Stimulated activated CD8-positive, alpha-beta memory T cell treated with anti-CD3 and anti-CD28 coated beads, Interleukin-15, amount 100 ng/mL, for 4 hours (primary cell): ENCODE measurements around the gene AMPH.
A peak's percentile ranks its signal among the peaks of the same experiment; 100 is the strongest.

Source experiments
- DNase-seq, 2 donors: peaks; one replicate each; pipeline ENCODE4 v3.0.0-alpha.2; 2020; ENCODE audit warnings: low read depth in 2 of 2

AMPH gene

DNA sequence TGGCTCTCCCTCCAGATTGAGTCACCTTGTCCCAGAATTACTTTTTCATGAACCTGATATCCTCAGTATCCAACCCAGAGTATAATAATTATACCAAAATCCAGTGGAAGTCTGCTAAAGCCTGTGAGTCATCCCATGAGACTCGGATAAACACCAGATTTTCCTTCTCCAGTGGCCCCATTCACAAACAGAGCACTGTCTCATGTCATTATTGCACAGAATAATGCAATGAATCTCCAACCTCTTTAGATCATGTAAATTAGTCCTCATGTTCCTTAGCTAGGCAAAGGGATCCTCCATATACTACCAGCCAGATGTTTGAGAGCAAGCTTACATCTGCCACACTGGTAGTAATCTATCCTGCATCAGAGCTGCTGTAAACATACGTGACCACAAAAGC is 89.0 kb downstream of the AMPH start:
- no peak for DNase-seq

DNA sequence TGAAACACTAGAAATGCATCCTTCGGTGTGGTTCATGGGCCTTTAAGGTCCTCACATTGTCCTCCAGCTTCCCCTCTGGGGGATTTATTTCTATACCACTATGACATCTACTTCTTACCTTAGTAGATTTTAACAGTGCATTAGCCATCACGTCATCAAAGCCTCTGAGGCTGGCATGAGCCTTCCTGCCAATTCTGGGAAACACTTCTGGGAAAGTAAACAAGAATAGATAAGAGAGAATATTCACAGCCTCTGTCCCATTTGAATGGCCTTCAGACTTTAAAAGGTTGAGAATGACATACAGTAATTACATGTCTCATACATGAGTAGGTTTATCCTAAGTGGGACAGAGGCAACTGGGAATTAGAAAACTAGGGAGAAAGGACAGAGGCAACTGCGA is 89.7 kb downstream of the AMPH start:
- no peak for DNase-seq

DNA sequence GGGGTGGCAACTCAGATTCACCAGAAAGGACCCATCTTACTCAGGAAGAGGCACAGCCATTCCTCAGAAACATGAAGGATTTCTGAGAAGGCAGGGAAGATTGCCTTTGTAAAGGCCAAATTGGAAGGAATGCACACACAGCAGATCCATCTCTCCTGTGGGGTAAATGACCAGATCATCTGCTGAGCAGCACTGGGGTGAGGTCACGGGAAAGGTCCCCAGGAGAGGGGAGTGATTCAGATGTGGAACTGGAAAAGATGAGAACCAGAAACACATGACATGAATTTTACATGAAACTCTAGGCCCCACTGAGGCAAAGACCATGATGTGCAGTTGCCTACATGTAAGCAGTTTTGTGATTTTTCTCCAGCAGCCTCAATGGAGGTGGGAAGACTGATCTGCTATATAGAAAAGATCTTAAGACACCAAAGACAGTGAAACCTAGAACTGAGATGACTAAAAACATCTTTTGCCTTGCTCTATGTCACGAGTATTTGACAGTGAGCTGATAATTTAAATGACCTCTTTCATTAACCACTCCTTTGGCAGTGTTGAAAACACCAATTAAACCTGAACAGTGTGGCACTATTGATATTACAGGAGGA is 91.6 kb downstream of the AMPH start:
- no peak for DNase-seq

DNA sequence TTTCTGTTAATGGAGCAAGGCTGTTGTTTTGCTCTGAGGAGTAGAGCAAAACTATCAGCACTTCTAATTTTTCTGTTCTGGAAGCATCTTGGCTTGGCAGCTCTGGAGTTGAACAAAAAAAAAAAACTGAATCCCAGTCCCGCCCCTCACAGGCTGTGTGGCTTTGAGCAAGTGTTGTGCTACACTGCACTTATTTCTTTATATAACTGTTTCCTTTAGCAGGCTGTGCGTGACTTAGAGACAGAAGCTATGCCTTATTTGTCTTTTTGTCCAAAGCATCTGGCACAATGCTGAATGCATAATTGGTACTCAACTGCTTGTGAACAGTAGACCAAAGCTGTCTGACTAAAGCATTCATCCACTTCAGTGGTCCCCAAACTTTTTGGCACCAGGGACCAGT is 96.1 kb downstream of the AMPH start:
- DNase-seq, result no peak

DNA sequence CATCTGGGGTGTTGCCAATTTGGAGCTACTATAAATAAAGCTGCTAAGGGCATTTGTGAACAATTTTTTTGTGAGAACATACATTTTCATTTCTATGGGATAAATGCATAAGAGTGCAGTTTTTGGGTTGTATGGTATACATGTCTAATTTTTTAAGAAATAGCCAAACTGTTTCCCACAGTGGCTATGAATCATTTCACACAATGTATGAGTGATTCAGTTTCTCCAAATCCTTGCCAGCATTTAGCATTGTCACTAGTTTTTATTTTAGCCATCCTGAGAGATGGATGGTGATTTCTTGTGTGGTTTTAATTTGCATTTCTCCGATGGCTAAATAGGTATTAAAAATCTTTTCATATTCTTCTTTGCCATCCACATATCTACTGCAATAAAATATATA is 105.3 kb downstream of the AMPH start:
- no peak for DNase-seq

DNA sequence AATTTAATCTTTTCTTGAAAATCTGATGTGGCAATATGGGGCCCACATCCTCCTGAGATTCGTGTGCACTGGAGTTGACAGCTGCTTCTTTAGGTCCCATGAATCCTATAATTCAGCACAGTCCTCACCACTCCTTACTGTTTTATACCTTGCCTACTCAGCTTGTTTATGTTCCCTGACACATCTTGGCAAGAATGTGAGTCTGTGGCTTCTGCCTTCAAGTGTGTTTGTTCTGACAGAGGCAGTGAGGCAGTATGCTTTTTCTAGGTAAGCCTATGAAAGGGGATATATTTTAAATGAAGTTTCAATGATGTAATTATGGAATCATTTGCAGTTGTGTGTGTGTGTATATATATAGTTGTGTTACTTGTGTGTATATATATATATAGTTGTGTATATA is 106.4 kb downstream of the AMPH start:
- no peak for DNase-seq

DNA sequence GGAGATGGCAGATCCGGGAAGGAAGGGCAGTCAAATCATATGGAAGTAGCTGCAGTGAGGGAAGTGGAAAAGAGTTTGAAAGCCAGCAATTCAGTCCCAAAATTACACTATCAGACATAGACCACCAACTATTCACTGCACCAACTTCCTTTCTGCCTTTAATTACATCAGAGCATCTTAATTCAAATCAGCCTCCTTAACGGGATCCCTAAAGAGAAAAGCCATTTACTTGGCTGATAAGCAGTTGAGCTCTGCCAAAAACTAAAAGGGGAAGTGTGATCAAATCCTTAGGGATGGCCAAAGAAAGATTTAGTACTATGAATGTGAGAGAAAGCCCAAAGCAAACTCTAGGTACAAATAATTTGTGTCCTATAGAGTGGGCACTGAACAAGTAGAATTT is 110.4 kb downstream of the AMPH start:
- DNase-seq, result no peak

DNA sequence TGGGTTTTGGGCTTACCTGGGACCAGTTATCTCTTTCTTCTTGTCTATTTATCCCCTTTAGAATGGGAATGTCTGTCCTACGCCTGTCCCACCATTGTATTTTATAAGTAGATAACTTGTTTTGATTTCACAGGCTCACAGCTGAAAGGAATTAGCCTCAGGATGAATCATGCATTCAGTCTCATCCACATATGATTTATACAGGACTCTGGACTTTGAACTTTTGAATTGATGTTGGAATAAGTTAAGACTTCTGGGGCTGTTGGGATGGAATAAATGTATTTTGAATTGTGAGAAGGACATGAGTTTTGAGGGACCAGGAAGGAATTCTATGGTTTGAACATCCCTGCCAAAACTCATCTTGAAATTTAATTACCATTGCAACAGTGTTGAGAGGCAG is 112.6 kb downstream of the AMPH start:
- no peak for DNase-seq

DNA sequence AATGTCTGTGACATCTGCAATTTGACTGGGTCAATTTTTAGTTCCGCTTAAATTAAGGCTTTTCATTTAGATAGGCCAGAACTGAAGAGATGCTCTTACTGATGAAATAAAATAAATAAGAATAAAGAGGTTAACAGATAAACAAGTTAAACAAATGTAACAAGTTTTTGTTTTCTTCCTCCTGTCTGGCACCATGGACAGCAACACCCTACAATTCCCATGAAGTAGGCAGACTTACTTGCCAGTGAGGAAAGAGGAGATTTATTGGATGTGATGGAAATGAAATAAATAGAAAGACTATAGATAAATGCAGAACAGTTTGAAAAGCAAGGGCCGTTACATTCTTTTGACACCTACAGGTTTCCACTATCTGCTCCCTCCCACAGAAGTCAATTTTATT is 118.5 kb downstream of the AMPH start:
- DNase-seq, result no peak

DNA sequence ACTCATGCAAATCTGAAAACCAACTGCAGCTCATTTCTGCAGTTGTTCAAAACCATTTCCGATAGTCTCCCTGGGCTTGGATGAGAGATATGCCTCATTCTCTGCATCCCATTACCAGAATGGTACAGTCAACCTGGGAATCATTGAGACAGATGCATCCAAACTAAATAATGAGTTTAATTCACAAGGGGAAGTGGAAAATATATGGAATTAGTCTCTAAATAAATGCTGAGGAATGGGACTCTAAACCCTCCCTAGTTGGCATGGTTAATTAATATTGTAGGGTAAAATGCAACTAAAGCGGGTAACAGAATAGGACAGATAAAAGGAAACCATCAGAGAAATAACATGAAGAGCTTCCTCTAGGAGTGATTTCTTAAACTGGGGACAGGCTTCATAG is 118.9 kb downstream of the AMPH start:
- DNase-seq, result no peak

DNA sequence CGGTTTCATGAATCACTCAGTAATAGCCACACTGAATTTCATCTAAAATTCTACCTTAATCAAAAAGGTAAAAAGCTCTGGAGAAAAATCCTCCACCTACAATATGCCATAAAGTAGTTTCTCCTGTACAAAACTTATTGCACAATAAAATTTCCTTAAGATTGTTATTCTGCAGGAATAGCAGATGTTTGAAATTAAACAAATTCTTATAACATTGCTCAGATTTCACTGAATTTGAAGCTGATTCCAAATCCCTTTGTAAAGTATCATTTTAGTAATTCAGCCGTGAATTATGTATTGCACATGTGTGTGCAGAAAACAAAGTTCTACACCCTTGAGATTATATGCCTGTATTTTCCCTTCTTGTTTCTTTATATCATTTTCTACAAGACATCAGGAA is 123.8 kb downstream of the AMPH start:
- DNase-seq, result no peak

DNA sequence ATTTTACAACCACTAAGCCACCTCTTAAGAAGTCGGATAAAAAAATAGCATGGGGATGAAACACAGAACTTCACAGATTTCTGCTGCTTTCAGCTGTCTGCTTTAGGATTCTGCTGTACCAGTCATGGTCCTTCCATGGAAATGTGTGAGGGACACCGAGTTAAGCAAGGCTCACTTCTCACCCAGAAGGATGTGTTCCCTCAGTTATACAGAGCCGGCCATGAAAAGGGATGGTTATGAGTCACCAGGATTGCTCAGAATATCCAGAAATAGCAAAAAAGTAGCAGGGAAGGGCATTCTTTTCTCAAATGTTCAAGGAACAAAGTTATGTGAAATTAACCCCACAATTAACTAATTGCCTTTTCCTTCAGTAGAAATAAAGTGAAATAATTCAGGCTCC is 124.4 kb downstream of the AMPH start:
- no peak for DNase-seq

DNA sequence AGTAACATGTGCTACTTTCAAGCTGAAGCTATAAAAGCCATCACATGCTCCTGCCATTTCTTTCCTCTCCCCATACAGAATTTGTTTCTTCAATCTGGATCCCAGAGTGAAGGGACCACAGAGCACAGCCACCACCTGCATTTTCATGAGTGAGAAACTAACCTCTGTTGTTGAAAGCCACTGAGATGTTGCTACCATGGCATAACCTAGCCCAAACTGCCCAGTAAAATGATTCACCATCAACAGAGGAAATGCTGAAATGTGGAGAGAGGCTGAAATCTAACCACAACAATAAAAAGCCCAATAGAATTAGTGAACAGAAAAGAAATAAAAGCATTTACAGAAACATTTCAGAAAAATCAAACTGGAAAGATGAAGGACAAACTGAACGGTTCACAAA is 125.2 kb downstream of the AMPH start:
- DNase-seq, result no peak

DNA sequence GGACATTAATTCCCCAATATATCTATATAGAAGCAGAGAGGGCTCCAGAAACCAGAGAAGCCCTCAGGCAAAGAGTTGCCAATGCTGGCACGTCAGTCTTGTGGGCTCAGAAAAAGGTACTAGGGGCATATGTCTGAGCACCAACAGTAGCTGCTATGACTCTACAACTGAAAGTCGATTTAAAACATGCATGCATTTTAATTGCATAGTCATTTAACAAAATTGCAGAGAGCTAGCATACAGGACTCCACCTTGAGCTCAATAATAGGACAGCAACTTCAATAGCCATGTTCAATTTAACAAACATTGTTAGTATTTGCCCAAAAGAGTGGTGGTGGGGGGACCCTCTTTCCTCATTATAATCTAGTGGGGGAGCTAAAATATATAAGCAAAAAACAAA is 126.5 kb downstream of the AMPH start:
- no peak for DNase-seq

DNA sequence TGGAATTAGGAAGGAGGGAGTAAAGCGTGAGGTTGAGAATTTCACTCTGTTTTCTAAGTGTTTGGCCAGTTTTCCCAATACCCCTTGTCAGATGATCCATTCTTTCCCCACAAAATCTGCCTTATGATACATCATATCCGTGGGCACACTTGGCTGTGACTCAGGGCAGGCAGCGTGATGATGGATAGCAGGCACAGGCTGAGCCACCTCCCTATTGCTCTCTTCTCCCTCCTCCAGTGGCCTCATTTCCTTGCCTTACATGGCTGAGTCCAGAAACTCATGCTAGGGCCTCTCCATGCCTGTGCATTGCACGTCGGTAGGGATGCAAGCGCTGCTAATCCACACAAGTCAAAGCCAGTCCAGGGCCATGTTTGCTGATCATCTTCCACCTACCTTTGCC is 128.3 kb downstream of the AMPH start:
- no peak for DNase-seq

DNA sequence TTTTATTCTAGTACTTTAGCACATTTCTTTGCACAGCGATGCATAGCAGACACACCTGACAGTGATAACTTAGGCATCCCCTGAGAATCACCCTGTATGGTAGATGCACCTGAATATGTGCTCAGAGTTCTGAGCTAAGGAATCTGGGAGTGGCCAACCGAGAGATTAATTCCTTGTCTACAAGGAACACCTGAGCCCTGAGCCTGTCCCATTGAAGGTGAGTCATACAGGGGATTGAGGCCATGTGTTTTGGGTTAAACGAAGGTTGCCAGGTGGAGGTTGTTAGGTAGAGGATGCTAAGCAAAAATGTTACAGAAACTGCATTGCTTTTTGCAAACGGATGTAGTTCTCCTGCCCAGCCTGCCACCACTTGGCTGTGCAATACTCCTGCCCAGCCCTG is 128.9 kb downstream of the AMPH start:
- no peak for DNase-seq

DNA sequence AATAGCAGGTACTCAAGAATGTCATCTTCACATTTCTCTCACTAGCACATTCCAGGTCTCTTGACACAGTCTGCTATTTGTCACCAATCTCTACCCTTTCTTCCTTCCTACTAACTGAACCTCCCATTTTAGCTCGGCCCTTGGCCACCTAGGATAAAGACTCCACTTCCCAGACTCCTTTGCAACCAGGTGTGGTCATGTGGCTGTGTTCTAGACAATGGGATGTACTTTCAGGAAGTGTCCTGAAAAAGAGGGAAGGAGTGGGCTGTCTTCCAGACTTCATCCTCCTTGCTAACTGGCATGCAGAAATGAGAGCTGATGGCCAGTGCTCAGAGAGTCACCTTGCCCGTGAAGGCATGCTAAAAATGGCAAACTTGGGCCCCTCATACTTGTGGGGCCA is 139.2 kb downstream of the AMPH start:
- DNase-seq, result no peak

DNA sequence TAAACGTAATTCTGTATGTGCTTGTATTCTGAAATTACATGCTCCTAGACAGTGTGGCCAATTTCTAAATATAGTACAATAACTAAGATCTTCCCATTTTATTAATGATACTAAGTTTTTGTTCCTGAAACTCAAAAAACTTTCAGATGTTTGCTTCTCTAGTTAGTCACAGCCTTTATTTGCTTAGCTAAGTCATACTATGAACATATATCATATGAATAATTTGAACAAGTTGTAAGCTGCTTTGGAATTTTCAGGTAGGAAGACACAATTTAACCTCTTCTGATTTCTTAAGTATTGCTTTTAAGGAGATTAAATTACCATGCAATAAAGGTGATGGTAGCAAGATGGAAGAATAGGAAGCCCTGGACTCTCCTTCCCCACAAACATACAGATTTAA is 148.7 kb downstream of the AMPH start:
- no peak for DNase-seq

DNA sequence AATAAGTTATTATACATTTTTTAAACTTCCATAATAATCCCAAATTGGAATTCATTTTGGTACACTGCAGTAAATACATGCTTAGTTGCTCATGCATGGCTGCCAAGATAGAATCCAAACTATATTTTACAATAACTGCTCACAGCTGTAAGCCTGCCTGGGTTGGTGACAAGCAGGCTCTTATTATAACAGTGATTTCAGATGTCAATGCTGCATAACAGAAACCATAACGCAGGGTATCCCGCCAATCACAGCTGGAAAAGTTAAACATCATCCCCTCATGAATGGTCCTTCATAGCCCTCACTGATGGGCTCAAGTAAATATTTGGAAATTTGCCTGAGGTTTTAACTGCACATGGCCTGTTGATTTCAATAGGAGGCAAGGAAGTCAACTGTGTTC is 149.8 kb downstream of the AMPH start:
- no peak for DNase-seq

DNA sequence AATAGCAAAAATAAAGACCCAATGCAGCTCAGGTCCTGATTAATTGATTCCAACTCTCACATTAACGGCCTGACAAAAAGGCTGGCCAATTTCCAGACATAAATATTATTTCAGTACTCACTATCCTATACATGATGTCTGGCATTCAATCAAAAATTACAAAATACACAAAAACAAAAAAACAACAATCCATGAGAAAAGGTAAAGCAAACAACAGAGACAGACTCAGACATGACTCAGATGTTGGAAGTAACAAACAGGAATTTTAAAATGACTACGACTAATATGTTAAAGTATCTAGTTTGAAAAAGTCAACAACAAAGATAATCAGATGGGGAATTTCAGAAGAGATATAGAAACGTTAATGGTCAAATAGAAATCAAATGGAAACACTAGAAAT is 152.8 kb downstream of the AMPH start:
- no peak for DNase-seq

DNA sequence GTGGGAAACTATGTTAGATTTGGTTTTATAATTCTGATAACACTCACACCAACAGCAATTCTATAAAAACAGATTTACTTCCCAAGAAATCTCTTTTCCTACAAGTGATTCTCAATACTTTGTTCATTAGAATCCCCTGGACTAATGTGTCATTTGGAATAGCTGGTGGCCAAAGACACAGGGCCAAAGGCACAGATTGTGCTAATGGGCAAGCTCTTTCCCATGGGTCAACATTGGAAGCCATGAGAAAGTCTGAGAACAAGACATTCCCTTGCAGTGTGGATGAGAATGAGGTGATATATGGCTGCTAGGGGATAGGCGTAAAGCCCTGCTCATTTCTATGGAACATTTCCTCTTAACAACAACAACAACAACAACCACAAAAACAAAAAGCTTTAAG is 153.8 kb downstream of the AMPH start:
- no peak for DNase-seq

DNA sequence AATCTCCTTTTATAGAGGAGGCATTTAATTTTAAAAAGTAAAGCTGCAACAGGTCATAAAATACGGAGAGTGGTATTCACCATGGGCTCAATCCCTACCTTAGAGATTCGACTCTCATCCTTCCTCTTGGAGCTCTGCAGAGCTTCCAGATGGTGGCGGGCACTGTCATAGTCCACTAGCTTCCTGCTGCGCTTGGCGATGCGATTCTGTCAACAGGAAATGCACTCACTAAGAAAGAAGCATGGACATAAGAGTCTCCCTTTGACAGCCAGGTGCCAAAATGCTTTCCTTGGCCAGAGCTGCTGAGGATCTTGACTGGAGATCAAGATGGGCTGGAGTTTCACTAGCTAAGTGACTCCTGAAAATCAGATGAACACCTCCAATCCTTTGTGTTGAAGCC is 154.4 kb downstream of the AMPH start:
- no peak for DNase-seq

DNA sequence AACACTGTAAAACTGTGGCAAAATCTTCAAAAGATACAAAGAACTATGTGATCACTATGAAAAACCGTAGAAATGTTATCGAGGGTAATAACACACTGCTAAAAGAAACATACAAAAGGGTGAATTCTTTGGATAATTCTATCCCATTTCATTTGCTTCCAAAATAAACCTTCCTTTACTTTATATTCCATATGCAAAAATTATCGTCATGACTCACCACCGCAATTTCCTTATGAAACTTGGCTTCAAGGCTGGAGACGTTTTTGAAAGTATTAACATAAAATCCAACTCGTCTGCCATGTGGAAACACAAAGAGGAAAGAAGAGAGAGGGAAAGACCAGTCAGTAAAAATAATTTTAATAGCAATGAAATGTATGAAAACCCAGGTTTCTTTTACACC is 165.2 kb downstream of the AMPH start:
- DNase-seq, result no peak

DNA sequence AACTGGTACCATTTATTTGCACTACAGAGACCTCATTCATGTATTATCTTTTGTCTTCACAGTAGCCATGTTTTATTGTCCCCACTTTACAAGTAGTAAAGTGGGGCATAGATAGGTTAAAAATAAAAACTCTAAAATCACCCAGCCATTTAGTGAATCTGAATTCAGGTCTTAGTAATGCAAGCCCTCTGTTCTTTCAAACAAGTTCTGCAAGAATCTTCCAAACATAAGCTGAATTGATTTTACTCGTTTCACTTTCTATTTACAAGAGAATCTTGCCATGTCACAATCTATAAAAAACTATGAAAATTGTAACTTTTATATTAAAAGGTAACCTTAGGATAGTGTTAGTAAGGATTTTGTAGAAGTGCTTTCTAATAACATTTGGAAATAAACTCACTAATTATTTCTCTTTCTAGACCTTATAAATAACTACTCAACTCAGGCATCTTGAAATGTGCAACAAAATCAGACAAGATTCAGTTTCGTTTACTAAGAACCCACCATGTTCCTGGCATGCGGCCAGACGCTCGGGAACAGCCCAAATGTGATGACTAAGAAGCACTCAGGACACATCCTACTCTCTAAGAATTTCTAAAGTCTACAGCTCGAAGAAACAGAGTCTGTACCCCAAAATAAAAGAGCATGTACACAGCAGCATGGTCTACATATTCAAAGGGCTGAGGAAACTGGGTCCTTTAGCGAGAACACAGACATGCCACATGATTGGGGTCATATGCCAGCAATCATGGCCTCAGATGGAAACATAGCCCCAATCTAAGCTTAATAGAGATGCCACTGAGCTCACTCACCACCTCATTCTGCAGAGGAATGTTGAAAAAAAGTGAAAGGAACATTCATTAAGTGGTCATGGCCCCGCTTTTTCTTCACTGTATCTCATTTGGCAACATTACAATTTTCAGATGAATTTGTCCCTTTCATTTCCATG is 167.6 kb downstream of the AMPH start:
- DNase-seq, result peak; percentile 43 to 75
